ENCODE data around the gene ATRNL1.

Gene ATRNL1
- 0 to 0.40 reads per million in 2 donors for total RNA-seq

DNA sequence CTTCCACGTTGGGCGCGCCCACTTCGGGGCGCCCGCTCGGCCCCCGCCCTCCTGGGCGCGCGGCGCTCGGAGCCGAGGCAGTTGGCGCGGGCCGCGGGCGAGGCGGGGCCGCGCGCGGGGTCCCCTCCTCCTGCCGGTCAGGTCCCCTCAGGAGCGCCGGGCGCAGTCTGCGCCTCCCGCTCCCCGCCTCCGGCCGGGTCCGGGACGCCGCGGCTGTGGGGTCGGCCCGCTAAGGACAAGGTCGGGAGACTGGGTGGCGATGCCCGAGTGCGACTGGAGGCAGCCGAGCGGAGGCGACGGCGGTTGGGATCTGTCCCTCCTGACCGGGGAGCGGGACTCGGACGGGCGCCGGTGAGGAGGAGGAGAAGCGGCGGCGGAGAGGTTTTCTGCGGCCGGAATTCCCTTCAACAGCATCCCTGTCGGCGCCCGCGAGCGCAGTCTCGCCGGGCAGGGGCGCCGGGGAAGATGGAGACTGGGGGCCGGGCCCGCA lies at the start of gene ATRNL1:
Gene ATRNL1 (plus strand): TSS at position 80 of the 490 bp plus-strand sequence. CDS start 386 bp downstream, at position 466.
- DNase-seq = peak in 1 of 5 experiments; percentile 35

- DNase-seq = no peak
Observed at GRCh38 chr10:115043719-115044118, 49.4 kb upstream of the ATRNL1 start.

GRCh38 chr10:115044891-115045290 lies 48.3 kb upstream of the ATRNL1 start:
- DNase-seq = no peak

- DNase-seq = no peak
Observed at GRCh38 chr10:115045499-115045898, 47.7 kb upstream of the ATRNL1 start.

DNA sequence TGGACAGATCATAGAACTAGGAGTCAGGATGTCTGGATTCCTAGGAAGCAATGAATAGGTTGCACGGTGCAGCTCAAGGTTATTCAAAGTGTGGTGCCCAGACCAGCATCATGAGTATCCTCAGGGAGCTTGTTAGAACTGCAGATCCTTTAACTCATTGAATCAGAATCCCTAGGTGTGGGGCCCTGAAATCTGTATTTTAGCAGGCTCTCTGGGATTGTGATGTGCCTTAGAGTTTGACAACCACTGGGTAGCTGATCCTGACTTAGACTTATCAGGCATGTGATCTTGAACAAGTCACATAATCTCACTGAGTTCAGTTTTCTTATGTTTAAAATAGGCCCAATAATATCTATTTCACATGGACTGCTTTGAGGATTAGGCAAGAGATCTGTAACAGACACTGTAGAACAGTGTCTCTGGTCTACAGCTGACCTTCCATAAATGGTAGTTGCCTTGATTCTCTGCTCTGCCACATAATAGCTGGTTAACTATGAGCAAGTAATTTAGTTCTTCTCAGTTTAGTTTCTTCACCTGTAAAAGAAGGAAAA lies 46.4 kb upstream of the ATRNL1 start:
- DNase-seq = no peak

GRCh38 chr10:115047705-115048104 lies 45.5 kb upstream of the ATRNL1 start:
- no peak for DNase-seq

DNA sequence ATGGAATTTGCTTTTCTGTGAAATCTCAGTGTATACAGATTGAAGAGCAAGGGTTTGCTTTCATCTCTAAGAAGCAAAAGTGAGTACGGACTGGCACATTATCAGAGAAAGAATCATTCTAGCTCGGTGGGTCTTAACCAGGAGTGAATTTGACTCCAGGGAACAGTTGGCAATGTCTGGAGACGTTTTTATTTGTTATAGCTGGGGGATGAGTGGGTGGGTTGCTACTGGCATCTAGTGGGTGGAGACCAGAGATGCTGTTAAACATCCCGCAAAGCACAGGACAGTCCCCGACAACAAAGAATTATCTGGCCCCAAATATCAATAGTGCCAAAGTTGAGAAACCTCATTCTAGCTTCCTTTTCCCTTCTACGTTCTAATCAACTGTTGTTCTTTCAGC lies 43.8 kb upstream of the ATRNL1 start:
- no peak for DNase-seq

- DNase-seq = no peak
Observed at GRCh38 chr10:115049960-115050359, 43.2 kb upstream of the ATRNL1 start.

DNA sequence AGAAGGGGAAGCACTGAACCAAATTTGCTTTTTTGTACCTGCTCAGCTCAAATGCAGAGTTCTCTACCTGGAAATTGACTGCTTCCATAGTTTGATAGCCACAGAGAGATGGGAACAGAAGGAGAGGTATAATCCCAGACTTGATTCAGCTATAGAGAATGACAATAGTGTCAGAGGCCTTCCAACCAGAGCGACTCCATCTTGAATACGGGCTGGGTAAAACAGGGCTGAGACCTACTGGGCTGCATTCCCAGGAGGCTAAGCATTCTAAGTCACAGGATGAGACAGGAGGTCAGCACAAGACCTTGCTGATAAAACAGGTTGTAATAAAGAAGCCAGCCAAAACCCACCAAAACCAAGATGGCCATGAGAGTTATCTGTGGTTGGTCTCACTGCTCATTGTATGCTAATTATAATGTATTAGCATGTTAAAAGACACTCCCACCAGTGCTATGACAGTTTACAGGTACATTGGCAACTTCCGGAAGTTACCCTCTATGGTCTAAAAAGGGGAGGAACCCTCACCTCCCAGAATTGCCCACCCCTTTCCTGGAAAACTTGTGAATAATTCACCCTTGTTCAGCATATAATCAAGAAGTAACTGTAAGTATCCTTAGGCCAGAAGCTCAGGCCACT lies 42.7 kb upstream of the ATRNL1 start:
- no peak for DNase-seq

DNA sequence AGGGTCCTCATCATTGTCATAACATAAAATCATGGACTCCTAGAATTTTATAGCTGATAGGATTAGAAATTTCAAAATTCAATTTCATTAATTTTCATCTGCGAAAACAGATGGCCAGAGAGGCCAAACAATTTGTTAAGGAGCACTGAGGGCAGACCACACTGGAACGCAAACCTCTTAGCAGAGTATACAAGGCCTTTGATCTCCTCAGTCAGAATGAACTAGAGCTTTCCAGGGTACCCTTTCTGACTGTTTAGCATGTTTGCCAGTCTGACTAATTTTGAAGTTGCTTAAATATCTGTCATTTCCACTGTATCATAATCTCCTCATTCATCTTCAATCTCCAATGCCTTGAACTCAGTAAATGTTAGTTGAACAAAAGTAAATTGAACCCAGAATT lies 41.9 kb upstream of the ATRNL1 start:
- no peak for DNase-seq

DNA sequence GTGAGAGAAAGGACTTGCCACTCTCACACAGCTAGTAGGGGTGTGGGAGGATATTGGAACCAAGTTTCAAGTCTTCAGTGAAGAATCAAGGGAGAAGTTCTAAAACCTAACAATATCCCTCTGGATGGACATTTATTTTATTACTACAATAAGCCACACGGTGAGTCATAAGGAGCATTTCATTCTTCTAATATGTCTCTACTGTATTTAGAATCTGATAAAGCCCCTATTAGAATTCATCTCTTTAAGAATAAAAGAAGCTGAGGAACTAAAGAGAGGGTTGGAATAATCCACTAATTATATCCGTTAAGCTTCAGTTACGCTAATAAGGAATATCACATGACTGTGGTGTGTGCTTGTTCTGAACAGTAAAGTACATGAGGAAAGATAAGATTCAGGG lies 40.9 kb upstream of the ATRNL1 start:
- DNase-seq = no peak

GRCh38 chr10:115052728-115053127 lies 40.4 kb upstream of the ATRNL1 start:
- no peak for DNase-seq

DNA sequence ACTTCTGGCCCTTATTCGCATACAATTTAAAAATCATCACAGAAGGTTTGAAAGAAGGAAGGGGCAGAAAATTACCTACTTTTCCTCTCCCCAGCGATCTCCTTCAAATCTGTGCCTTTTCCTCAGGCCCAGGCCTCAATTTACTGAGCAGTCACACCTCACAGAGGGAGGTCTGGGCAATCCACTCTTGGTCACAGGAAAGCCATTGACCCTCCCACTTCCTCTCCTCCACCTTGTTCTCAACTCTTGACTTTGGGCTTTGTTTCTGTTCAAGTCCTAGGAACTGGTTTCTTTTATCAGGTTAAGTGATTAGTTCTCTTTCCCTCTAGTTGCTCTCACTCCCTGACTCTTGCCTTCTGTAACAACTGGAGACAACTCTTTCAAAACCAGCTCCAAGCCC lies 37.0 kb upstream of the ATRNL1 start:
- no peak for DNase-seq

- no peak for DNase-seq
Observed at GRCh38 chr10:115059301-115059898, 33.8 kb upstream of the ATRNL1 start.

DNA sequence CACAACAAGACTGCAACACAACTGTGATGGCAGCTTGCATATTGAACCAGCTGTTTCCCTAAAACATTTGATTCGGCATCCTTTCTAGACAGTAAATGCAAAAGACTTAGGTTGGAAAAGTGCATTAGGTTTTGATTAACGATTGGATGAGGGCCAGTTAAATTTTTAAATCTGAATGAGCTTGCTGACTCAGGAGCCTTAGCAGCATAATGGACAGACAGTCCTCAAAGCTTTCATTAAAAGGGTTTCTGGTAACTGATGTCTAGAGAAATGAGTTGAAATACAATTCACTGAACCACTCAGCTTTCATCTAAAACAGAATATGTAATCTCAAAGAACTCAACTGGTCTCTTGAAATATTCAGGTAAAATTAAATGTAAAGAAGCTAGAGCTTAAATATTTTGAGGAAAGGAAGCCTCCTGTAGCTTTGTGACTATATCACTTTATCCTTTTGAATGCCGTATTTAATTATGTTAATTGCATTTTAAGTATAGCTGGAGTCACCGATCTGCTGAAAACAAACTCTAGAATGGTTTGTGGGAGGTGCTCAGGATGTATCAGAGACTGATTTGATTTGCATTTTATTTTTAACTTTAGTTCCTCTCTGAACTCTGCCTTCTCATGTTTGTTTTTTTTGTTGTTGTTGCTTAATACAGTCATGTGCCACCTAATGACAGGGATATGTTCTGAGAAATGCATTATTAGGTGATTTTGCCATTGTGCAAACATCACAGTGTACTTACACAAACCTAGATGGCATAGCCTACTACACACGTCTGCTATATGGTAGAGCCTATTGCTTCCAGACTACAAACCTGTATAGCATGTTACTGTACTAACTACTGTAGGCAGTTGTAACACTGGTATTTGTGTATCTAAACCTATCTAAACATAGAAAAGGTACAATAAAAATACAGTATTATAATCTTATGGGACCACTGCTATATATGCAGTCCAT lies 29.2 kb upstream of the ATRNL1 start:
- DNase-seq = no peak

- DNase-seq = no peak
Observed at GRCh38 chr10:115065801-115066200, 27.4 kb upstream of the ATRNL1 start.

DNA sequence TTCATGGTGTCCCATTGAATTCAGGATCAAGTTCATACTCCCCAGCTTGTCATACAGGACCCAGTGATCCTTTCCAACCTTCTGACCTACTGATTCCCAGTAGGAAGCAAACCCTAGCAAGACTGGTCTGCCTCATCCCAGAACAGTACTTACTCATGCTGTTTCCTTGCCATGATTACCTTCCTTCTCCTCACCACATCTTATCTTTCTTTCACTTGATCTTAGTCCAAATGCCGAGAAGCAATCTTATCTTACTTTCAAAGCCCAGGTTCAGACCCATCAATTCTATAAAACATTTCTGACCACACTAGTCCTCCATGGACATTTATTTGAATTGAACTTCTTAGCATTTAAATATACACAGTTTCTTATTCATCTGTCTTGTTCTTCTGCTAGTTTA lies 26.6 kb upstream of the ATRNL1 start:
- DNase-seq = no peak

DNA sequence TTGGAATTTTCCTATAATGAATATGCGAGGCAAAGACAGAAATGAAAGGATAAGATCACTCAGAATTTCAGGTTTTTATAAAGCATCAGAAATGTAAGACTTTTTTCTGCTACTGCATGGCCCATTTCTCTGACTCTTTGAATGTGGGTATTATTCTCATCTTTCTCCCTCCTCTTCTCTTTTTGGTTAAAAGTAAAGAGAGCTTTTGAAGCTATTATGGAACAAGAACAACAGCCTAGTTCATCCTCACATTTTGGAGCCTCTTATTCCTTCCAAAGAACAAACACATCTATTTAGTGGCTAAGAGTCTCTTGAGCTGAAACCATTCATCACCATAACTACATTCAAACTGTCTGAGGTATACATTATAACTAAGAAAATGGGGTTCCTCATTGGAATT lies 19.4 kb upstream of the ATRNL1 start:
- no peak for DNase-seq

- DNase-seq = no peak
Observed at GRCh38 chr10:115082506-115082905, 10.7 kb upstream of the ATRNL1 start.

DNA sequence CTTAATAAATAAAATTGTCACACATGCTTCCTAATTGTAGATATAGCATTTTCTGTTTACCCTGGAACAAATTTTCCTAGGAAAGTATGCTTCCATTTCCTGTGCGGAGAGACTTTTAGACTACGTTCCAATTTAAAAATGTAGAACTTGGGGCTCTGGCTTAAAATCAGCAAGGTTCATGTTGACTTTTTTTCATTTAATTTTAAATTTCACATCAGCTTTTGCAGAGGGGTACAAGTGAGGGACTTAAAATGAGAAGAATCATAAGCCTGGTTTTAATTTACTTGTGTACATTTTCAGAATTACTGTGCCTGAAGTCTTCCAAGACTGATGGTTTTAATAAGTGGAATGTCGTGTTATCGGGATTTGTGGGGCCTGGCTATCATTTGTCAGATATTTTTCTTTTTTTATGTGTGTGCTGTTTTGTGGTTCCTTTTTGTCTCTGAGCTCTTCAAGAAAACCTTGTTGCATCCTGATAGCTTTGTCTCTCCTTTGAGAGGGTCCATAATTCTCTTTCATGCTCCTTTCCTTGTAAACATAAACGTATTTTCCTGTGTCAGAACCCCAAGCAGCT lies 8.8 kb upstream of the ATRNL1 start:
- no peak for DNase-seq

DNA sequence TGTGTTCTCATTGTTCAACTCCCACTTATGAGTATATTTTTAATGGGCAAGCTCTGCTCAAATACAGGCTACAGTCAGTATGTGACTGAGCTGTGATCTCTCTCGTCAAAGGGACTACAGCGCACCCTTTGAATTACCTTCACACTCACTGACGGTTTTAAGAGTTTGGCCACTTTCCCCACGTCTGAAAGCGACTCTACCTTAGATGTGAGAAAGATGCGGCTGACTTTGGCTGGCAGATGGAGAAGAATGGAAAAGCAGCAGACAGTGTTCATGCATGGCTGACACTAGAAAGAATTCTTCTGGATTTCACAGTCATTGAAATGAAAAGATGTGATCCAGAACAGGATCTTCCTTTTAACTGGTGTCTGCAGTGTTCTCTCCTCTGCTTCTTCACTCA lies 2.0 kb upstream of the ATRNL1 start:
- DNase-seq = no peak

DNA sequence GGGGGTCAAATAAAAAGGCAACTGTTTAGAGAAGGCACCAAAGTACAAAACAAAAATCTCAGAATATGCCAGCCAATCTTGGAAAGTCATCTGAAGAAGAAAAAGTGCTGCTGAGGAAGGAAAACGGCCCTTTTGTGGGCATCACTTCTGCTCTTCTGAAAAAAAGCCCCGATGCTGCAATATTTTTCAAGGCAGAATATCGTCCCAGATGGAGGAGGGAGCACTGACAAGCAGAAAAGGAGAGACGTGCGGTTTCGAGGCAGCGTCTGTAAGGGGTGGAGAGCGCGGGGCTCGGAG lies 959 bp upstream of the ATRNL1 start:
- DNase-seq = peak in 1 of 5 experiments; percentile 1

All from T-helper 2 cell (primary cell).